Measurements from ENCODE around the gene ATP11A.

The ATP11A gene

GRCh38 chr13:112910616-112911280 lies 220.9 kb downstream of the ATP11A start:
- Histone ChIP-seq H3K4me3 (ENCODE audit: low read depth in 1 of 2, low read length in 2 of 2) (no peak overlapping the region), H3K9me3 (ENCODE audit: control insufficient read depth in 1 of 2, low read length in 2 of 2) (no peaks in the 10 kb centered on the region), H3K27ac (ENCODE audit: low read length) (no peak overlapping the region), H3K36me3 (ENCODE audit: control insufficient read depth in 1 of 2, insufficient read depth in 2 of 2, low read length in 2 of 2) (no peaks in the 10 kb centered on the region), H3K27me3 (ENCODE audit: low read depth, low read length) (no peaks in the 10 kb centered on the region), H3K4me1 (ENCODE audit: control insufficient read depth in 1 of 2, insufficient read depth in 2 of 2, low read length in 2 of 2) (no peaks in the 10 kb centered on the region)

GRCh38 chr13:112911285-112911701 lies 221.5 kb downstream of the ATP11A start:
- H3K27me3 ChIP-seq (ENCODE audit: low read depth, low read length): no peaks in the 10 kb centered on the region
- no peak overlapping the region for H3K4me3 ChIP-seq (ENCODE audit: low read depth in 1 of 2, low read length in 2 of 2)
- no peaks in the 10 kb centered on the region for H3K9me3 ChIP-seq (ENCODE audit: control insufficient read depth in 1 of 2, low read length in 2 of 2)
- H3K4me1 ChIP-seq (ENCODE audit: control insufficient read depth in 1 of 2, insufficient read depth in 2 of 2, low read length in 2 of 2): no peaks in the 10 kb centered on the region
- H3K36me3 ChIP-seq (ENCODE audit: control insufficient read depth in 1 of 2, insufficient read depth in 2 of 2, low read length in 2 of 2): no peaks in the 10 kb centered on the region
- no peak overlapping the region for H3K27ac ChIP-seq (ENCODE audit: low read length)

GRCh38 chr13:112911883-112912282 lies 222.0 kb downstream of the ATP11A start:
- no peaks in the 10 kb centered on the region for H3K27me3 ChIP-seq (ENCODE audit: low read depth, low read length)
- H3K4me1 ChIP-seq (ENCODE audit: control insufficient read depth in 1 of 2, insufficient read depth in 2 of 2, low read length in 2 of 2): no peaks in the 10 kb centered on the region
- H3K36me3 ChIP-seq (ENCODE audit: control insufficient read depth in 1 of 2, insufficient read depth in 2 of 2, low read length in 2 of 2): no peaks in the 10 kb centered on the region
- no peak overlapping the region for H3K27ac ChIP-seq (ENCODE audit: low read length)
- H3K9me3 ChIP-seq (ENCODE audit: control insufficient read depth in 1 of 2, low read length in 2 of 2): no peaks in the 10 kb centered on the region
- no peak overlapping the region for H3K4me3 ChIP-seq (ENCODE audit: low read depth in 1 of 2, low read length in 2 of 2)

DNA sequence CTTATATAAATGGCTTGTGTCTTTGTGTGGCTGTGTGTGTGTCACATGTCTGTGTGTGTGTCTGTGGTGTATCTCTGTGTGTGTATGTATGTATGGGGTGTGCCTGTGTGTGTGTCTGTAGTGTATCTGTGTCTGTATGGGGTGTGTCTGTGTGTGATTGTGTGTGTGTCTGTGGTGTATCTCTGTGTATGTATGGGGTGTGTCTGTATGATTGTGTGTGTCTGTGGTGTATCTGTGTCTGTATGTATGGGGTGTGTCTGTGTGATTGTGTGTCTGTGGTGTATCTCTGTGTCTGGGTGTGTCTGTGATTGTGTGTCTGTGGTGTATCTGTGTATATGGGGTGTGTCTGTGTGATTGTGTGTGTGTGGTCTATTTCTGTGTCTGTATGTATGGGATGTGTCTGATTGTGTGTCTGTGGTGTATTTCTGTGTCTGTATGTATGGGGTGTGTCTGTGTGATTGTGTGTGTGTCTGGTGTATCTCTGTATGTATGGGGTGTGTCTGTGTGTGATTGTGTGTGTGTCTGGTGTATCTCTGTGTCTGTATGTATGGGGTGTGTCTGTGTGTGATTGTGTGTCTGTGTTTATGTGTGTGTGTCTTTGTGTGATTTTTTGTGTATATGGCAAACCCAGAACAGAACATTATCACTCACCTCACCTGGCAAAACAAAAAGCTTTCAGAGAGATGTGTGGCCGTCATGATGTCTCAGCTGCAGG lies 223.0 kb downstream of the ATP11A start:
- no peaks in the 10 kb centered on the region for H3K9me3 ChIP-seq (ENCODE audit: control insufficient read depth in 1 of 2, low read length in 2 of 2)
- no peaks in the 10 kb centered on the region for H3K4me1 ChIP-seq (ENCODE audit: control insufficient read depth in 1 of 2, insufficient read depth in 2 of 2, low read length in 2 of 2)
- no peaks in the 10 kb centered on the region for H3K36me3 ChIP-seq (ENCODE audit: control insufficient read depth in 1 of 2, insufficient read depth in 2 of 2, low read length in 2 of 2)
- H3K4me3 ChIP-seq (ENCODE audit: low read depth in 1 of 2, low read length in 2 of 2): no peak overlapping the region
- H3K27ac ChIP-seq (ENCODE audit: low read length): no peak overlapping the region
- no peaks in the 10 kb centered on the region for H3K27me3 ChIP-seq (ENCODE audit: low read depth, low read length)

DNA sequence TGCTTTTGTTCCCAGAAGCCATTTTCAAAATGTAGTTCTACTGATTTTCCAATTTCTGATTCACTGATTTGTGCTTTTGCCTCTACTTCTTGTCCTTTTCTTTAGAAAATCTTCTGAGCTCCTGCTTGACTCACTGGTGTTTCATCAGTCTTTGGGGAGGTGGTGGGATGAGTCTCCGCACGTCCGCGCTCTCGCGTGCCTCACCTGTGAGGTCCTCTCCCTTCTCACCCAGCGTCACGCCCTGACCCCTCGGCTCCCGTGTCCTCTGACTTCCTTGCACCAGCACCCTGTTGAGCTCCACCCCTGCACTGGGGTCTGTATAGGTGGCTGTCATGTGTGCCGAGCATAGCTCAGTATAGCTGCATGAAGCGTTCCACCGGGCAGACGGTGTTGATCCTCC lies 226.5 kb downstream of the ATP11A start:
- no peak overlapping the region for H3K4me3 ChIP-seq (ENCODE audit: low read depth in 1 of 2, low read length in 2 of 2)
- H3K36me3 ChIP-seq (ENCODE audit: control insufficient read depth in 1 of 2, insufficient read depth in 2 of 2, low read length in 2 of 2): no peaks in the 10 kb centered on the region
- no peaks in the 10 kb centered on the region for H3K4me1 ChIP-seq (ENCODE audit: control insufficient read depth in 1 of 2, insufficient read depth in 2 of 2, low read length in 2 of 2)
- no peaks in the 10 kb centered on the region for H3K9me3 ChIP-seq (ENCODE audit: control insufficient read depth in 1 of 2, low read length in 2 of 2)
- H3K27ac ChIP-seq (ENCODE audit: low read length): no peak overlapping the region
- no peaks in the 10 kb centered on the region for H3K27me3 ChIP-seq (ENCODE audit: low read depth, low read length)

- H3K9me3 ChIP-seq (ENCODE audit: control insufficient read depth in 1 of 2, low read length in 2 of 2): no peaks in the 10 kb centered on the region
- no peak overlapping the region for H3K4me3 ChIP-seq (ENCODE audit: low read depth in 1 of 2, low read length in 2 of 2)
- H3K27me3 ChIP-seq (ENCODE audit: low read depth, low read length): no peaks in the 10 kb centered on the region
- no peaks in the 10 kb centered on the region for H3K36me3 ChIP-seq (ENCODE audit: control insufficient read depth in 1 of 2, insufficient read depth in 2 of 2, low read length in 2 of 2)
- H3K27ac ChIP-seq (ENCODE audit: low read length): no peak overlapping the region
- no peaks in the 10 kb centered on the region for H3K4me1 ChIP-seq (ENCODE audit: control insufficient read depth in 1 of 2, insufficient read depth in 2 of 2, low read length in 2 of 2)
These were observed 227.3 kb downstream of the ATP11A start for GRCh38 chr13:112917056-112917664.

GRCh38 chr13:112917737-112918136 lies 227.9 kb downstream of the ATP11A start:
- no peaks in the 10 kb centered on the region for H3K27me3 ChIP-seq (ENCODE audit: low read depth, low read length)
- H3K4me3 ChIP-seq (ENCODE audit: low read depth in 1 of 2, low read length in 2 of 2): no peak overlapping the region

GRCh38 chr13:112918266-112918665 lies 228.4 kb downstream of the ATP11A start:
- no peaks in the 10 kb centered on the region for H3K36me3 ChIP-seq (ENCODE audit: control insufficient read depth in 1 of 2, insufficient read depth in 2 of 2, low read length in 2 of 2)
- H3K9me3 ChIP-seq (ENCODE audit: control insufficient read depth in 1 of 2, low read length in 2 of 2): no peaks in the 10 kb centered on the region
- H3K27ac ChIP-seq (ENCODE audit: low read length): no peak overlapping the region
- no peak overlapping the region for H3K4me3 ChIP-seq (ENCODE audit: low read depth in 1 of 2, low read length in 2 of 2)
- no peaks in the 10 kb centered on the region for H3K4me1 ChIP-seq (ENCODE audit: control insufficient read depth in 1 of 2, insufficient read depth in 2 of 2, low read length in 2 of 2)
- H3K27me3 ChIP-seq (ENCODE audit: low read depth, low read length): no peaks in the 10 kb centered on the region

More at GRCh38 chr13:112917737-112918136, 227.9 kb downstream of the ATP11A start:
- no peaks in the 10 kb centered on the region for H3K4me1 ChIP-seq (ENCODE audit: control insufficient read depth in 1 of 2, insufficient read depth in 2 of 2, low read length in 2 of 2)
- no peaks in the 10 kb centered on the region for H3K36me3 ChIP-seq (ENCODE audit: control insufficient read depth in 1 of 2, insufficient read depth in 2 of 2, low read length in 2 of 2)
- no peaks in the 10 kb centered on the region for H3K9me3 ChIP-seq (ENCODE audit: control insufficient read depth in 1 of 2, low read length in 2 of 2)
- no peak overlapping the region for H3K27ac ChIP-seq (ENCODE audit: low read length)

GRCh38 chr13:112918746-112919145 lies 228.9 kb downstream of the ATP11A start:
- no peaks in the 10 kb centered on the region for H3K36me3 ChIP-seq (ENCODE audit: control insufficient read depth in 1 of 2, insufficient read depth in 2 of 2, low read length in 2 of 2)
- H3K27me3 ChIP-seq (ENCODE audit: low read depth, low read length): no peaks in the 10 kb centered on the region
- no peak overlapping the region for H3K4me3 ChIP-seq (ENCODE audit: low read depth in 1 of 2, low read length in 2 of 2)
- no peak overlapping the region for H3K27ac ChIP-seq (ENCODE audit: low read length)
- no peaks in the 10 kb centered on the region for H3K4me1 ChIP-seq (ENCODE audit: control insufficient read depth in 1 of 2, insufficient read depth in 2 of 2, low read length in 2 of 2)
- H3K9me3 ChIP-seq (ENCODE audit: control insufficient read depth in 1 of 2, low read length in 2 of 2): no peaks in the 10 kb centered on the region

- Histone ChIP-seq H3K36me3 (ENCODE audit: control insufficient read depth in 1 of 2, insufficient read depth in 2 of 2, low read length in 2 of 2) (no peaks in the 10 kb centered on the region), H3K27me3 (ENCODE audit: low read depth, low read length) (no peaks in the 10 kb centered on the region), H3K4me1 (ENCODE audit: control insufficient read depth in 1 of 2, insufficient read depth in 2 of 2, low read length in 2 of 2) (peaks cover 0 to 6% of the 10 kb centered on the region in 2 donors), H3K4me3 (ENCODE audit: low read depth in 1 of 2, low read length in 2 of 2) (no peak overlapping the region), H3K27ac (ENCODE audit: low read length) (no peak overlapping the region), H3K9me3 (ENCODE audit: control insufficient read depth in 1 of 2, low read length in 2 of 2) (peaks cover 0 to 6% of the 10 kb centered on the region in 2 donors)
These were observed 234.1 kb downstream of the ATP11A start for GRCh38 chr13:112923962-112924361.

DNA sequence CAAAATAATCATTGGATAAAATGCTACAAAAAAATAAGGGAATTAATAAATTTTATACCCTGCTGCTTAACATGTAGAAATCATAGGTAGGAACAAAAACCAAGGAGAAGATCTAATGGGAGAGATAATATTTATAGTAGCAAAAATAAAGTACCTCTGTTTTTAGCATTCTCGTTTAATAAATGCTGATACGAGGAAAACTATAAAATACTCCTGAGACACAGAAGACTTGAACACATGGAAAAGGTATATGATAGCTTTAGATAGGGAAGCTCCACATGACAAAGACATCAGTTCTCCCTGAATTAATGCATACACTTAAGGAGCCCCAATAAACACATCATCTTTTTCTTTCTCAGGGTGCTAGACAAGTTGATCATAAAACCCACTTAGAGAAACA lies 234.5 kb downstream of the ATP11A start:
- H3K4me1 ChIP-seq (ENCODE audit: control insufficient read depth in 1 of 2, insufficient read depth in 2 of 2, low read length in 2 of 2): peaks cover 2 to 10% of the 10 kb centered on the region in 2 donors
- H3K27ac ChIP-seq (ENCODE audit: low read length): no peak overlapping the region
- H3K9me3 ChIP-seq (ENCODE audit: control insufficient read depth in 1 of 2, low read length in 2 of 2): peaks cover 0 to 6% of the 10 kb centered on the region in 2 donors
- no peak overlapping the region for H3K4me3 ChIP-seq (ENCODE audit: low read depth in 1 of 2, low read length in 2 of 2)
- no peaks in the 10 kb centered on the region for H3K27me3 ChIP-seq (ENCODE audit: low read depth, low read length)
- H3K36me3 ChIP-seq (ENCODE audit: control insufficient read depth in 1 of 2, insufficient read depth in 2 of 2, low read length in 2 of 2): no peaks in the 10 kb centered on the region

Data from muscle layer of duodenum (tissue), 2 donors.